ENCODE measurements around the gene SCGB1C2.

GRCh38 chr17:171871-172270 lies 34.5 kb downstream of the SCGB1C2 start:
- TF ChIP-seq, protein P1, sequence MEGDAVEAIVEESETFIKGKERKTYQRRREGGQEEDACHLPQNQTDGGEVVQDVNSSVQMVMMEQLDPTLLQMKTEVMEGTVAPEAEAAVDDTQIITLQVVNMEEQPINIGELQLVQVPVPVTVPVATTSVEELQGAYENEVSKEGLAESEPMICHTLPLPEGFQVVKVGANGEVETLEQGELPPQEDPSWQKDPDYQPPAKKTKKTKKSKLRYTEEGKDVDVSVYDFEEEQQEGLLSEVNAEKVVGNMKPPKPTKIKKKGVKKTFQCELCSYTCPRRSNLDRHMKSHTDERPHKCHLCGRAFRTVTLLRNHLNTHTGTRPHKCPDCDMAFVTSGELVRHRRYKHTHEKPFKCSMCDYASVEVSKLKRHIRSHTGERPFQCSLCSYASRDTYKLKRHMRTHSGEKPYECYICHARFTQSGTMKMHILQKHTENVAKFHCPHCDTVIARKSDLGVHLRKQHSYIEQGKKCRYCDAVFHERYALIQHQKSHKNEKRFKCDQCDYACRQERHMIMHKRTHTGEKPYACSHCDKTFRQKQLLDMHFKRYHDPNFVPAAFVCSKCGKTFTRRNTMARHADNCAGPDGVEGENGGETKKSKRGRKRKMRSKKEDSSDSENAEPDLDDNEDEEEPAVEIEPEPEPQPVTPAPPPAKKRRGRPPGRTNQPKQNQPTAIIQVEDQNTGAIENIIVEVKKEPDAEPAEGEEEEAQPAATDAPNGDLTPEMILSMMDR (IDR thresholded peaks at IDR 0.05) = no peak
- TF ChIP-seq POLR2A (IDR thresholded peaks at IDR 0.05) (no peak), POLR2AphosphoS5 (IDR thresholded peaks at IDR 0.05) (no peak)
